H9 (cell line): ENCODE measurements around the gene RSPH9. TPM values are rescaled to one million over a fixed set of nuclear protein-coding genes. Genes with fewer than 3 reads are reported as not detected.

Experiments used
- DNase-seq: peaks from one replicate; pipeline ENCODE4 v3.0.0-alpha.2; 2017
- H2AFZ ChIP-seq: one replicate; pipeline ENCODE4 v1.6.1; 2013; ENCODE audit warnings: mild to moderate bottlenecking, low read length, control low read depth, moderate library complexity
- H2AK5ac ChIP-seq: 2 replicates; pipeline ENCODE4 v1.6.1; 2013; ENCODE audit warnings: low read length, control low read depth, mixed read lengths; ENCODE audit not compliant: insufficient read length
- H2BK120ac ChIP-seq: one replicate; pipeline ENCODE4 v1.6.1; 2013; ENCODE audit warnings: low read depth, mild to moderate bottlenecking, low read length, control low read depth, inconsistent platforms; ENCODE audit not compliant: poor library complexity, severe bottlenecking
- H2BK12ac ChIP-seq: 2 replicates; pipeline ENCODE4 v1.6.1; 2013; ENCODE audit warnings: low read length, control low read depth, mixed read lengths, low read depth; ENCODE audit not compliant: insufficient read length
- H2BK15ac ChIP-seq: 2 replicates; pipeline ENCODE4 v1.6.1; 2013; ENCODE audit warnings: low read depth, low read length, control low read depth
- H2BK20ac ChIP-seq: one replicate; pipeline ENCODE4 v1.6.1; 2013; ENCODE audit warnings: low read depth, mild to moderate bottlenecking, low read length, control low read depth, inconsistent platforms; ENCODE audit not compliant: poor library complexity, severe bottlenecking
- H2BK5ac ChIP-seq: 2 replicates; pipeline ENCODE4 v1.6.1; 2013; ENCODE audit warnings: low read length, control low read depth, mixed read lengths; ENCODE audit not compliant: insufficient read length
- H3K14ac ChIP-seq: 2 replicates; pipeline ENCODE4 v1.6.1; 2013; ENCODE audit warnings: low read length, control low read depth; ENCODE audit not compliant: insufficient read depth
- H3K18ac ChIP-seq: 2 replicates; pipeline ENCODE4 v1.6.1; 2013; ENCODE audit warnings: low read depth, mild to moderate bottlenecking, mixed read lengths, low read length, control low read depth; ENCODE audit not compliant: insufficient read length
- H3K23ac ChIP-seq: 2 replicates; pipeline ENCODE4 v1.6.1; 2013; ENCODE audit warnings: low read length, control low read depth, mixed read lengths, low read depth; ENCODE audit not compliant: insufficient read length
- H3K23me2 ChIP-seq: 2 replicates; pipeline ENCODE4 v1.6.1; 2013; ENCODE audit warnings: low read depth, mild to moderate bottlenecking, mixed read lengths, low read length, control low read depth; ENCODE audit not compliant: insufficient read length, poor library complexity, severe bottlenecking
- H3K27ac ChIP-seq: 2 replicates; pipeline ENCODE4 v1.5.1; 2013; ENCODE audit warnings: low read length, control low read depth, mixed read lengths, low read depth; ENCODE audit not compliant: insufficient read length
- H3K27me3 ChIP-seq: 2 replicates; pipeline ENCODE4 v1.6.1; 2013; ENCODE audit warnings: low read length, control low read depth, inconsistent platforms; ENCODE audit not compliant: insufficient read depth
- H3K4ac ChIP-seq: 2 replicates; pipeline ENCODE4 v1.6.1; 2013; ENCODE audit warnings: low read depth, mild to moderate bottlenecking, control low read depth, inconsistent platforms, low read length, moderate library complexity
- H3K4me1 ChIP-seq: 2 replicates; pipeline ENCODE4 v1.6.1; 2013; ENCODE audit warnings: low read length, control low read depth, inconsistent platforms; ENCODE audit not compliant: insufficient read depth
- H3K4me2 ChIP-seq: 2 replicates; pipeline ENCODE4 v1.6.1; 2013; ENCODE audit warnings: low read length, control low read depth, mixed read lengths; ENCODE audit not compliant: insufficient read length, insufficient read depth
- H3K56ac ChIP-seq: 2 replicates; pipeline ENCODE4 v1.6.1; 2013; ENCODE audit warnings: low read depth, mild to moderate bottlenecking, mixed read lengths, low read length, control low read depth; ENCODE audit not compliant: insufficient read length
- H3K79me1 ChIP-seq: 2 replicates; pipeline ENCODE4 v1.6.1; 2013; ENCODE audit warnings: low read depth, mild to moderate bottlenecking, moderate library complexity, low read length, control low read depth, inconsistent platforms; ENCODE audit not compliant: insufficient read depth, poor library complexity, severe bottlenecking
- H3K79me2 ChIP-seq: 2 replicates; pipeline ENCODE4 v1.6.1; 2013; ENCODE audit warnings: low read length, control low read depth, inconsistent platforms; ENCODE audit not compliant: insufficient read depth
- H3K9ac ChIP-seq: 2 replicates; pipeline ENCODE4 v1.6.1; 2013; ENCODE audit warnings: low read length, control low read depth, mixed read lengths; ENCODE audit not compliant: insufficient read length; ENCODE audit errors: extremely low read depth
- H3K9me3 ChIP-seq: one replicate; pipeline ENCODE4 v1.6.1; 2013; ENCODE audit warnings: low read depth, low read length, inconsistent platforms; ENCODE audit not compliant: control insufficient read depth
- H3T11ph ChIP-seq: one replicate; pipeline ENCODE4 v1.6.1; 2013; ENCODE audit warnings: mild to moderate bottlenecking, low read length, control low read depth, inconsistent platforms
- H4K20me1 ChIP-seq: one replicate; pipeline ENCODE4 v1.6.1; 2013; ENCODE audit not compliant: control insufficient read depth, insufficient read length, insufficient read depth
- H4K5ac ChIP-seq: 2 replicates; pipeline ENCODE4 v1.6.1; 2013; ENCODE audit warnings: low read depth, mild to moderate bottlenecking, mixed read lengths, low read length, control low read depth; ENCODE audit not compliant: insufficient read length
- H4K8ac ChIP-seq: replicated peaks from 2 replicates; pipeline ENCODE4 v1.6.1; 2013; ENCODE audit warnings: low read length, control low read depth, mixed read lengths, low read depth; ENCODE audit not compliant: insufficient read length
- H4K91ac ChIP-seq: 2 replicates; pipeline ENCODE4 v1.6.1; 2013; ENCODE audit warnings: low read depth, mild to moderate bottlenecking, moderate library complexity, mixed read lengths, low read length, control low read depth; ENCODE audit not compliant: insufficient read length
- H3K27ac Mint-ChIP-seq, 3 experiments: 2 replicates in 2 of 3; 3 replicates in 1 of 3; pipeline ENCODE4 v1.8.0; 2020 to 2021; ENCODE audit warnings: mixed read lengths in 3 of 3, mild to moderate bottlenecking in 1 of 3, moderate library complexity in 1 of 3
- H3K27me3 Mint-ChIP-seq: 2 replicates; pipeline ENCODE4 v1.8.0; 2021; ENCODE audit warnings: low read depth, mild to moderate bottlenecking, moderate library complexity, mixed read lengths
- H3K36me3 Mint-ChIP-seq, 3 experiments: 2 replicates in 2 of 3; 3 replicates in 1 of 3; pipeline ENCODE4 v1.8.0; 2020 to 2021; ENCODE audit warnings: low read depth in 3 of 3, mixed read lengths in 3 of 3; ENCODE audit not compliant: insufficient read depth in 1 of 3
- H3K4me1 Mint-ChIP-seq, 2 experiments: 2 replicates each; pipeline ENCODE4 v1.8.0; 2020; ENCODE audit warnings: mixed read lengths in 2 of 2
- H3K4me3 Mint-ChIP-seq, 2 experiments: 2 replicates in 1 of 2; 3 replicates in 1 of 2; pipeline ENCODE4 v1.8.0; 2020 to 2021; ENCODE audit warnings: mild to moderate bottlenecking in 2 of 2, mixed read lengths in 2 of 2, moderate library complexity in 1 of 2
- H3K9me3 Mint-ChIP-seq, 2 experiments: 2 replicates in 1 of 2; 3 replicates in 1 of 2; pipeline ENCODE4 v1.8.0; 2020; ENCODE audit warnings: mild to moderate bottlenecking in 2 of 2, mixed read lengths in 2 of 2, moderate library complexity in 1 of 2
- WGBS: extraction: QIAGEN DNeasy Blood & Tissue Kit; methylation state at CpG from one replicate; pipeline ENCODE4 v1.1.7; 2013; ENCODE audit warnings: missing lambda C conversion rate, low lambda C conversion rate, mixed read lengths; ENCODE audit not compliant: insufficient read length; ENCODE audit errors: extremely low coverage; 5-methylcytosine and 5-hydroxymethylcytosine counted together
- total RNA-seq: library from RNA; stranded (reverse); gene quantifications from 2 replicates; pipeline ENCODE4 v1.2.1, GENCODE V29; 2021
- TF ChIP-seq, protein P1 (sequence below): fragments of 200-600 bp; sonication (generic); conservative IDR thresholded peaks from 3 replicates; pipeline ENCODE4 v1.8.0; 2021; ENCODE audit warnings: antibody characterized with exemption, mild to moderate bottlenecking

Gene RSPH9
- total RNA-seq, 1 experiment from 2014 or later, result 0.39 TPM

DNA sequence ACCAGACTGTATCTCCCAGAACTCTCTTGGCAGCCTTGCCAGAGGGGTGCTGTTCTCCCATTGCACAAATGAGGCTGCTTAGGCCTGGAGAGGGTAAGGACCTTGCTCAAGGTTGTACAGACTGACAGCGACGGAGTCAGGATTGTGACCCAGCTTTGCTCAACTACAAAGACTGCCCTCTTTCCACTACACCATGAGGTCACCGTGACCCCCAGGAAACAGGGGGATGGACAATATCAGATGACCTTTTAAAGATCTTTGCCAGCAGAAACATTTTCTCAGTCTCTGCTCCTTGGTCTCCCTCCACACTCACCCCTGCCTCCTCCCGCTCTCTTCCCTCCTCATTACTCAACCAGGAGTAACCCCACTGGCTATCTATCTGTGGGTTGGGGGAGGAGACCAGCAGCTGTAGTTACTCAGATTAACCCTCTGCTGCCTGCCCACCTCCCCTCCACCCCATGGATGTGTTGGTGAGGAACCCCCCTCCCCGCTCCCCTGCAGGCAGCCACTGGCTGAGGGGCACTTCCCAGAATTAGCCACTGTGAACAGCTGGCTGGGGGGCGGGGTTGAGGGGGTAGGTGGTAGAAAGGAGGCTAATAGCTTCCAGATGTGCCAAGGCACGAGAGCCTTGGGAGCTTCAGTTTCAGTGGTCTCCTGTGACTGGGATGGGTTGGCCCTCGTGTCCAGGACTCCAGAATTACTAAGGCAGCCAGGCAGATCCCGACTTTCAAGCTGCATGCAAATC is 69.6 kb downstream of the RSPH9 start:
- H3K4me3 Mint-ChIP-seq, result no peak overlapping the region
- no peak overlapping the region for H3K23ac ChIP-seq
- TF ChIP-seq, protein P1, sequence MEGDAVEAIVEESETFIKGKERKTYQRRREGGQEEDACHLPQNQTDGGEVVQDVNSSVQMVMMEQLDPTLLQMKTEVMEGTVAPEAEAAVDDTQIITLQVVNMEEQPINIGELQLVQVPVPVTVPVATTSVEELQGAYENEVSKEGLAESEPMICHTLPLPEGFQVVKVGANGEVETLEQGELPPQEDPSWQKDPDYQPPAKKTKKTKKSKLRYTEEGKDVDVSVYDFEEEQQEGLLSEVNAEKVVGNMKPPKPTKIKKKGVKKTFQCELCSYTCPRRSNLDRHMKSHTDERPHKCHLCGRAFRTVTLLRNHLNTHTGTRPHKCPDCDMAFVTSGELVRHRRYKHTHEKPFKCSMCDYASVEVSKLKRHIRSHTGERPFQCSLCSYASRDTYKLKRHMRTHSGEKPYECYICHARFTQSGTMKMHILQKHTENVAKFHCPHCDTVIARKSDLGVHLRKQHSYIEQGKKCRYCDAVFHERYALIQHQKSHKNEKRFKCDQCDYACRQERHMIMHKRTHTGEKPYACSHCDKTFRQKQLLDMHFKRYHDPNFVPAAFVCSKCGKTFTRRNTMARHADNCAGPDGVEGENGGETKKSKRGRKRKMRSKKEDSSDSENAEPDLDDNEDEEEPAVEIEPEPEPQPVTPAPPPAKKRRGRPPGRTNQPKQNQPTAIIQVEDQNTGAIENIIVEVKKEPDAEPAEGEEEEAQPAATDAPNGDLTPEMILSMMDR, result no peak
- H3K27ac Mint-ChIP-seq, result 0 out of 7 replicates have a peak overlapping the region, but pooled peaks of 1 of the 3 experiments have one; percentile 34
- 0 out of 7 replicates have a peak, but pooled peaks cover 0 to 4% (median 0%) of the 10 kb centered on the region in 3 experiments for H3K36me3 Mint-ChIP-seq
- H3K23me2 ChIP-seq, result no peaks in the 10 kb centered on the region
- H3K56ac ChIP-seq, result no peak overlapping the region
- H3K27ac ChIP-seq, result no peak overlapping the region
- WGBS, result no CpG with 5 or more reads among the region's 9 CpGs
- H3T11ph ChIP-seq, result no peak overlapping the region
- no peaks in the 10 kb centered on the region for H3K79me1 ChIP-seq
- no peak overlapping the region for H4K91ac ChIP-seq
- H4K5ac ChIP-seq, result no peak overlapping the region
- H2BK120ac ChIP-seq, result no peak overlapping the region
- no peaks in the 10 kb centered on the region for H3K27me3 ChIP-seq
- H3K9me3 ChIP-seq, result no peaks in the 10 kb centered on the region
- no peaks in the 10 kb centered on the region for H4K20me1 ChIP-seq
- H3K79me2 ChIP-seq, result no peaks in the 10 kb centered on the region
- peaks cover 16 to 28% of the 10 kb centered on the region in 2 experiments for H3K4me1 Mint-ChIP-seq
- H3K4me1 ChIP-seq, result peaks cover 2% of the 10 kb centered on the region; the same call in 1 of the 2 replicates
- no peak for DNase-seq
- no peak overlapping the region for H2AK5ac ChIP-seq
- H2BK12ac ChIP-seq, result no peak overlapping the region
- H3K4ac ChIP-seq, result no peak overlapping the region
- H2BK5ac ChIP-seq, result no peak overlapping the region
- H3K4me2 ChIP-seq, result no peak overlapping the region
- H3K14ac ChIP-seq, result no peak overlapping the region
- no peak overlapping the region for H3K9ac ChIP-seq
- no peak overlapping the region for H3K18ac ChIP-seq
- peaks cover 7% of the 10 kb centered on the region for H3K27me3 Mint-ChIP-seq
- no peak overlapping the region for H2BK15ac ChIP-seq
- H2BK20ac ChIP-seq, result no peak overlapping the region
- H4K8ac ChIP-seq, result no peak overlapping the region
- H3K9me3 Mint-ChIP-seq, result no peaks in the 10 kb centered on the region; a peak in 1 of 5 replicates
- no peak overlapping the region for H2AFZ ChIP-seq
